ENCODE results near the gene NDN.

DNA sequence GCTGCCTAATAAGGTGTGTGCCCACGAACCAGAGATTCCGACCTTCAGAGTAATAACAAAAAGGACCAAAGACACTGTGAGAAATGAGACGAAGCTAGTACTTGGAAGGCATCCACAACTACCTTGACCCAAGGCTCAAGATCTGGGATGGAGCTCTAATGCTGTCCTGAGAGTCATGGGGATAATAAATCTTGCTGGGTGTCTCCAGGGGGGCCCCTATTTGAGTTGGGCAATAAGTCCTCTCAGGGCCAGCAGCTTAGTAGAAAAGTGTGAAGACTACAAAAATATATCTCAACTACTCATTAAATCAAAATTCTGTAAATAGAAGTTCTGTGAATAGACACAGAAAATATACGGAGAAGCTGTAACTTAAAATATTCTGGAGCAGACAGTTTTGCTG lies 2.9 kb upstream of the NDN start:
- TF ChIP-seq CTCF (conservative IDR thresholded peaks at IDR 0.05 in 1 of 2, IDR thresholded peaks at IDR 0.05 in 1 of 2; ENCODE audit: extremely low read depth in 1 of 2, insufficient read depth in 1 of 2, low read depth in 1 of 2, low read length in 2 of 2) (no peak), EZH2 (IDR thresholded peaks at IDR 0.05; ENCODE audit: borderline replicate concordance, low read length) (no peak)

All from mammary epithelial cell (primary cell).